CD4-positive, alpha-beta T cell treated with Interleukin-1 beta for 1 hour (primary cell): ENCODE measurements around the gene SMARCC1.

Source experiments
- DNase-seq, 2 donors: peaks; one replicate each; pipeline ENCODE4 v3.0.0-alpha.2; 2020 to 2022

Gene SMARCC1

GRCh38 chr3:47781685-47782445, at the start of gene SMARCC1:
Gene SMARCC1 (minus strand): TSS chr3:47781893. CDS start chr3:47781797, 96 bp downstream.
- DNase-seq: peak; percentile 97

GRCh38 chr3:47829482-47829881, 47.8 kb upstream of the SMARCC1 start:
- peak in 1 of 2 donors; percentile 2 for DNase-seq

GRCh38 chr3:47825590-47825989, 43.9 kb upstream of the SMARCC1 start:
- no peak for DNase-seq

GRCh38 chr3:47824541-47825473, 43.1 kb upstream of the SMARCC1 start:
- DNase-seq: peak; percentile 82 to 84

GRCh38 chr3:47817609-47818008, 35.9 kb upstream of the SMARCC1 start:
- DNase-seq: no peak

GRCh38 chr3:47813551-47814177, 32.0 kb upstream of the SMARCC1 start:
- no peak for DNase-seq

- no peak for DNase-seq
Measured at GRCh38 chr3:47804577-47804976, 22.9 kb upstream of the SMARCC1 start.

- DNase-seq: no peak
Measured at GRCh38 chr3:47803480-47804025, 21.9 kb upstream of the SMARCC1 start.

GRCh38 chr3:47802734-47803479, 21.2 kb upstream of the SMARCC1 start, which contains the start of gene DHX30:
Gene DHX30 (plus strand): TSS chr3:47803138. CDS start chr3:47810684, 7,546 bp downstream.
- DNase-seq: peak; percentile 85 to 88

GRCh38 chr3:47799733-47800132, 18.0 kb upstream of the SMARCC1 start:
- no peak for DNase-seq

GRCh38 chr3:47794544-47794943, 12.9 kb upstream of the SMARCC1 start:
- no peak for DNase-seq

- DNase-seq: no peak
Measured at GRCh38 chr3:47792699-47793098, 11.0 kb upstream of the SMARCC1 start.

GRCh38 chr3:47791193-47791855, 9.6 kb upstream of the SMARCC1 start:
- DNase-seq: no peak

- DNase-seq: no peak
Measured at GRCh38 chr3:47783673-47784072, 2.0 kb upstream of the SMARCC1 start.

GRCh38 chr3:47782446-47783308, 984 bp upstream of the SMARCC1 start:
- no peak for DNase-seq

GRCh38 chr3:47780741-47781684, 680 bp downstream of the SMARCC1 start:
- DNase-seq: peak; percentile 62 to 67

GRCh38 chr3:47778746-47779145, 2.9 kb downstream of the SMARCC1 start:
- DNase-seq: no peak

- DNase-seq: no peak
Measured at GRCh38 chr3:47772788-47773187, 8.9 kb downstream of the SMARCC1 start.

GRCh38 chr3:47772047-47772446, 9.6 kb downstream of the SMARCC1 start:
- DNase-seq: no peak
